Measurements from ENCODE around the gene PASD1. TPM values are rescaled to one million over a fixed set of nuclear protein-coding genes. Genes with fewer than 3 reads are reported as not detected.

Gene PASD1, protein sequence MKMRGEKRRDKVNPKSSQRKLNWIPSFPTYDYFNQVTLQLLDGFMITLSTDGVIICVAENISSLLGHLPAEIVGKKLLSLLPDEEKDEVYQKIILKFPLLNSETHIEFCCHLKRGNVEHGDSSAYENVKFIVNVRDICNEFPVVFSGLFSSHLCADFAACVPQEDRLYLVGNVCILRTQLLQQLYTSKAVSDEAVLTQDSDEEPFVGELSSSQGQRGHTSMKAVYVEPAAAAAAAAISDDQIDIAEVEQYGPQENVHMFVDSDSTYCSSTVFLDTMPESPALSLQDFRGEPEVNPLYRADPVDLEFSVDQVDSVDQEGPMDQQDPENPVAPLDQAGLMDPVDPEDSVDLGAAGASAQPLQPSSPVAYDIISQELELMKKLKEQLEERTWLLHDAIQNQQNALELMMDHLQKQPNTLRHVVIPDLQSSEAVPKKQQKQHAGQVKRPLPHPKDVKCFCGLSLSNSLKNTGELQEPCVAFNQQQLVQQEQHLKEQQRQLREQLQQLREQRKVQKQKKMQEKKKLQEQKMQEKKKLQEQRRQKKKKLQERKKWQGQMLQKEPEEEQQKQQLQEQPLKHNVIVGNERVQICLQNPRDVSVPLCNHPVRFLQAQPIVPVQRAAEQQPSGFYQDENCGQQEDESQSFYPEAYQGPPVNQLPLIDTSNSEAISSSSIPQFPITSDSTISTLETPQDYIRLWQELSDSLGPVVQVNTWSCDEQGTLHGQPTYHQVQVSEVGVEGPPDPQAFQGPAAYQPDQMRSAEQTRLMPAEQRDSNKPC
- not detected for total RNA-seq
- long read RNA-seq, result 0 reads

- Histone ChIP-seq H3K9me3 (replicated peaks) (peaks cover 6% of the 10 kb centered on the region), H3K27ac (replicated peaks) (no peak within 1 kb of the TSS), H3K4me1 (no peaks in the 10 kb centered on the region), H3K27me3 (ENCODE audit: low read depth) (no peaks in the 10 kb centered on the region), H3K36me3 (no peaks in the 10 kb centered on the region), H3K4me3 (no peak within 1 kb of the TSS)
- TF ChIP-seq CTCF (IDR thresholded peaks at IDR 0.05; ENCODE audit: borderline replicate concordance), result no peak
- DNase-seq, result no peak
- intact Hi-C loops (cut with micrococcal nuclease), result no loop called here
Measured at GRCh38 chrX:151563449-151563848, at the start of gene PASD1. PASD1 (plus strand) TSS chrX:151563675; CDS start chrX:151601554, 37,879 bp downstream.

DNA sequence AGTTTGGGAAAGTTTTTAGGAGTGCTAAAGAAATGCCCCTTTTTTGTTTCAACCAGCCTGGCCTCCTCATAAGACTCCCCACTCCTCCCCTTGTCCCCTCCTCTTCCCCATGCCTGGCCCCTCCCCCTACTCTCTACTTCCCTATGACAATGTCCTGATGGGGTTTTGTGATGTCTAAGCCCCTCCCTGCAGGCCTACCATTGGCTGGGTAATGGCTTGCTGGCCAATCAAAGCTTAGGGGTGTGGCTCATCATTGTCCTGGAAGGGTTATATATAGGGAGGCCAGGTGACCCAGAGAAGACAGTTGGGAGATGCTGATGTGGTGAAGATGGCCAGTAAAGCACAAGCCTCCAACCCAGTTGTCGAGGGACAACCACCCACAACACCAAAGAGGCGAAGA, 48.2 kb upstream of the PASD1 start:
- Histone ChIP-seq H3K9me3 (replicated peaks) (no peaks in the 10 kb centered on the region), H3K27me3 (ENCODE audit: low read depth) (no peaks in the 10 kb centered on the region), H3K4me3 (no peak overlapping the region), H3K36me3 (no peaks in the 10 kb centered on the region), H3K4me1 (no peaks in the 10 kb centered on the region), H3K27ac (replicated peaks) (no peak overlapping the region)
- no peak for DNase-seq
- TF ChIP-seq CTCF (IDR thresholded peaks at IDR 0.05; ENCODE audit: borderline replicate concordance), result no peak
- intact Hi-C loops (cut with micrococcal nuclease), result no loop called here

- Histone ChIP-seq H3K4me3 (no peak overlapping the region), H3K27ac (replicated peaks) (no peak overlapping the region), H3K36me3 (no peaks in the 10 kb centered on the region), H3K27me3 (ENCODE audit: low read depth) (no peaks in the 10 kb centered on the region), H3K9me3 (replicated peaks) (no peaks in the 10 kb centered on the region), H3K4me1 (no peaks in the 10 kb centered on the region)
- intact Hi-C loops (cut with micrococcal nuclease), result no loop called here
- no peak for DNase-seq
- TF ChIP-seq CTCF (IDR thresholded peaks at IDR 0.05; ENCODE audit: borderline replicate concordance), result no peak
Measured at GRCh38 chrX:151516538-151517187, 46.8 kb upstream of the PASD1 start.

DNA sequence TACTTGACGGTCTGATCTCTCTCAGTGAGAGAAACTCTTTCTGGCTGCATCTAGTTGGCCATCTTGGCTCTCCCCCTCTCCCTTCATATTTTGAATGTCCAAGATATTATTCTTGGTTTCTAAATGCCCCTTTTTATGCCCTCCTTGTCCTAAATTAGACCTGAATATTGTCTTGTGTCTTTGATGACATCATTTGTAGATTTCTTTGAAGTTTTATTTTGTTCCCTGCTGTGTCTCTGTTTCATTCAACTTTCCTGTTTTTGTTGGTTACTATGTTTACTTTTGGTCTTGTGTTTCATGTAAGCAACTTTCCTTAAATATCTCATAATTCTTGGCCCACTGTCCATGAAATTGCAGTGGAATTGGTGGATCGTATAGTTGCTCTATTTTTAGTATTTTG, 46.1 kb upstream of the PASD1 start:
- no peaks in the 10 kb centered on the region for H3K9me3 ChIP-seq (replicated peaks)
- no peaks in the 10 kb centered on the region for H3K36me3 ChIP-seq
- no peak for TF ChIP-seq CTCF (IDR thresholded peaks at IDR 0.05; ENCODE audit: borderline replicate concordance)
- H3K4me1 ChIP-seq, result no peaks in the 10 kb centered on the region
- H3K27me3 ChIP-seq (ENCODE audit: low read depth), result no peaks in the 10 kb centered on the region
- DNase-seq, result no peak
- no peak overlapping the region for H3K27ac ChIP-seq (replicated peaks)
- intact Hi-C loops (cut with micrococcal nuclease), result no loop called here
- H3K4me3 ChIP-seq, result no peak overlapping the region

DNA sequence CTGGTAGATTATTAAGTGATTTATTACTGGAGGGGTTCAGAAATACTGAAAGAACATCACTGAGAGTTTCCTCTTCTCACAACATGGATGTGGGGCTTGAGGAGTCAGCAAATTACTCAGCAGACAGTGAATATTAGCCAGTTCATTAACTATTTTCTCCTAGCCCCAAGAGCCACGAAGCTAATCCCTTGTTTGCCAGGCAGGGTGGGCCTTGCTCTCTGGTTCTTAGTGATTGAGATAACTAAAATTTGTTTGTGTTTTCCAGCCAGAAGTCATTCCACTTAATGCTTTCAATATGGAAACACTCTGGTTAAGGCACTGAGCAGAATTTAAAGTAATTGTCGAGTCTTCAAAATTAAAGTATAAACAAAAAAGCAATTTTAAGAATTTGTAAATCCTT, 40.1 kb upstream of the PASD1 start:
- Histone ChIP-seq H3K36me3 (no peaks in the 10 kb centered on the region), H3K27ac (replicated peaks) (no peak overlapping the region), H3K27me3 (ENCODE audit: low read depth) (no peaks in the 10 kb centered on the region), H3K9me3 (replicated peaks) (no peaks in the 10 kb centered on the region), H3K4me1 (no peaks in the 10 kb centered on the region), H3K4me3 (no peak overlapping the region)
- no peak for DNase-seq
- no peak for TF ChIP-seq CTCF (IDR thresholded peaks at IDR 0.05; ENCODE audit: borderline replicate concordance)
- intact Hi-C loops (cut with micrococcal nuclease), result no loop called here
